OCI-LY1 (cell line): ENCODE data around the gene NCCRP1.
"Not testable (repeated sequence)": the region's sequence is repeated elsewhere in the genome, so short reads cannot be mapped to it uniquely, and the experiment has no call there.

ENCODE experiments used
- H2AFZ ChIP-seq: fragments of 200-600 bp; sonication (generic), shearing (Covaris generic); 2 replicates; pipeline ENCODE4 v1.6.0; 2014; ENCODE audit warnings: antibody characterized with exemption, mild to moderate bottlenecking, low read length
- H3F3A ChIP-seq: fragments of 200-600 bp; sonication (generic), shearing (Covaris generic); 2 replicates; pipeline ENCODE4 v1.6.0; 2014; ENCODE audit warnings: mild to moderate bottlenecking, antibody characterized with exemption, low read length, moderate library complexity; ENCODE audit not compliant: insufficient read depth
- H3K27ac ChIP-seq: fragments of 200-600 bp; sonication (generic); 2 replicates; pipeline ENCODE4 v1.5.1; 2014; ENCODE audit warnings: low read length, mixed run types, mild to moderate bottlenecking, low read depth; ENCODE audit not compliant: poor library complexity, severe bottlenecking
- H3K27me3 ChIP-seq: fragments of 200-600 bp; sonication (generic); 2 replicates; pipeline ENCODE4 v1.6.0; 2014; ENCODE audit warnings: antibody characterized with exemption, mild to moderate bottlenecking, low read length, moderate library complexity; ENCODE audit not compliant: insufficient read depth
- H3K36me3 ChIP-seq: fragments of 200-600 bp; sonication (generic); 2 replicates; pipeline ENCODE4 v1.6.1; 2014; ENCODE audit warnings: mild to moderate bottlenecking, antibody characterized with exemption, low read length, moderate library complexity, mixed read lengths; ENCODE audit not compliant: insufficient read depth
- H3K4me1 ChIP-seq: fragments of 200-600 bp; sonication (generic); 2 replicates; pipeline ENCODE4 v1.5.1; 2014; ENCODE audit warnings: mild to moderate bottlenecking, low read length, moderate library complexity; ENCODE audit not compliant: insufficient read depth, severe bottlenecking
- H3K4me2 ChIP-seq: fragments of 200-600 bp; sonication (generic), shearing (Covaris generic); 2 replicates; pipeline ENCODE4 v1.6.1; 2014; ENCODE audit warnings: low read length
- H3K4me3 ChIP-seq: fragments of 200-600 bp; sonication (generic); 2 replicates; pipeline ENCODE4 v1.5.1; 2014; ENCODE audit warnings: low read length, low read depth, mild to moderate bottlenecking, mixed read lengths; ENCODE audit not compliant: poor library complexity, severe bottlenecking
- H3K79me2 ChIP-seq: fragments of 200-600 bp; shearing (Covaris generic); 2 replicates; pipeline ENCODE4 v1.6.1; 2016; ENCODE audit warnings: mixed run types, low read length, mixed read lengths; ENCODE audit not compliant: insufficient read depth
- H3K9ac ChIP-seq: fragments of 200-600 bp; sonication (generic), shearing (Covaris generic); 2 replicates; pipeline ENCODE4 v1.6.1; 2014; ENCODE audit warnings: mild to moderate bottlenecking, low read length, mixed read lengths
- H3K9me2 ChIP-seq: fragments of 200-600 bp; sonication (generic), shearing (Covaris generic); 2 replicates; pipeline ENCODE4 v1.6.1; 2014; ENCODE audit warnings: low read depth, mild to moderate bottlenecking, low read length, mixed read lengths
- H3K9me3 ChIP-seq: fragments of 200-600 bp; shearing (Covaris generic); 2 replicates; pipeline ENCODE4 v1.6.1; 2014; ENCODE audit warnings: low read length, mixed read lengths
- H4K20me1 ChIP-seq: fragments of 200-600 bp; sonication (generic), shearing (Covaris generic); 2 replicates; pipeline ENCODE4 v1.6.0; 2016; ENCODE audit warnings: mild to moderate bottlenecking, low read length; ENCODE audit not compliant: insufficient read depth
- CTCF ChIP-seq: fragments of 200-600 bp; sonication (generic), shearing (Covaris generic); IDR thresholded peaks from 2 replicates; pipeline ENCODE4 v1.5.1; 2017; ENCODE audit warnings: mild to moderate bottlenecking, antibody characterized with exemption, low read length, moderate library complexity, mixed read lengths
- EZH2 ChIP-seq: fragments of 200-600 bp; sonication (generic), shearing (Covaris generic); IDR thresholded peaks from 2 replicates; pipeline ENCODE4 v1.8.0; 2017; ENCODE audit warnings: borderline replicate concordance, mixed run types, mild to moderate bottlenecking, antibody characterized with exemption, low read length, moderate library complexity, mixed read lengths

NCCRP1 gene

DNA sequence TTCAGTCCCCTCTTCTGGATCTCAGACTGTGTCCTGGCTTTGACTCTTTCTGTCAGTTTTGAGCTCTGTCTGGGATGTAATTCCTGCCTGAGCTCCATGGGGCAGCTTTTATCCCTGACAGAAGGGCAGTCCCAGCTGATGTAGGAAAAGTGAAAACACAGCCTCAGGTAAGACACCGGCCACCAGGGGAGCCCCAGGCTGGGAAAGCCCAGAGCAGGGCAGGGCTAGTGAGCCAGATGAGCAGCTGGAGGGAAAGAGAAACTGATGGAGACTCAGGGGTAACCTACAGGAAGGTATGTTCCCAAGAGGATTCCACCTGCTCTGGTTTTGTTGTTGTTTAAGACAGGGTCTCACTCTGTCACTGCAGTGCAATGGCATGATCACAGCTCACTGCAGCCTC is 48.4 kb downstream of the NCCRP1 start:
- not testable (repeated sequence) for H3K9ac ChIP-seq, H3K9me3 ChIP-seq, H3K36me3 ChIP-seq

DNA sequence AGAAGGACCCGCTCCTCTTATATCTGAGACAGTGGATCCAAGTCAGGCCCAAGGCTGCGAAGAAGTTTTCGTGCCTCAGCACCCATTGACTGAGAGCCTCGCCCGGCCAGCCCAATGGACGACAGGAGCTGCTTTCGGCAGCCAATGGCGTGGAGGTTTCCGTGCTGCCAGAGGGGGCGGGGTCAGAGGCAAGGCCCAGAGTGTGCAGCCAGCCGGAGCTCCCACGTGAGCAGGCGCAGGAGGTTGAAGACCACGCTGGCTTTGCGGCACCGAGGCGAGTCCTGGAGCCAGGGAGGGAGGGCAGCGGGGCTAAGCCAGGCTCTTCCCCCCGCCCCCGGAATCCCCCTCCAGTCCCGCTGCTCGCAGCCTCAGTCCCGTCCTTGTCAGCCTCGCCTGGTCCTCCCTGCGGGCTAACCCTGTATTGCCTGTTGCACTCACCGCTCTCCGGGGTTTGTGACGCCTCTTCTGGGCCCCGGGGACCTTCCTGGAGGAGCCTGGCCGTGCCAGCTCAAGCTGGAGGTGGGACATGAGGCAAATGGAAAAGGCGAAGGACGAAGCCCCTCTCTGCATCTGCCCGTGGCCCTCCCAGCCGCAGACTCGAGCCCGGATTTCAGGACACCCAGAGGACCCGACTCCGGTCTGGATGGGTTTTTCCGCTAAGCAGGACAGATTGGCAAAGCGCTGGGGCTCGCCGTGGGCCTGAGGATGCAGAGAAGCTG is 50.3 kb downstream of the NCCRP1 start:
- Histone ChIP-seq H3F3A (no peaks in the 10 kb centered on the region), H3K4me3 (no peak overlapping the region), H2AFZ (no peak overlapping the region), H3K79me2 (no peaks in the 10 kb centered on the region), H3K9ac (no peak overlapping the region), H3K27ac (no peak overlapping the region), H3K36me3 (no peaks in the 10 kb centered on the region), H3K9me2 (no peaks in the 10 kb centered on the region), H3K27me3 (no peaks in the 10 kb centered on the region; the same call in 1 of the 2 replicates), H3K4me1 (no peaks in the 10 kb centered on the region), H3K4me2 (no peak overlapping the region), H4K20me1 (no peaks in the 10 kb centered on the region), H3K9me3 (no peaks in the 10 kb centered on the region)
- no peak for TF ChIP-seq EZH2
- no peak for TF ChIP-seq CTCF

More for the DNA sequence above, 48.4 kb downstream of the NCCRP1 start:
- not testable (repeated sequence) for H3K27me3 ChIP-seq, H3K79me2 ChIP-seq, H3K4me1 ChIP-seq, H4K20me1 ChIP-seq, H2AFZ ChIP-seq, H3K9me2 ChIP-seq, H3K4me2 ChIP-seq, H3F3A ChIP-seq, H3K4me3 ChIP-seq, H3K27ac ChIP-seq

DNA sequence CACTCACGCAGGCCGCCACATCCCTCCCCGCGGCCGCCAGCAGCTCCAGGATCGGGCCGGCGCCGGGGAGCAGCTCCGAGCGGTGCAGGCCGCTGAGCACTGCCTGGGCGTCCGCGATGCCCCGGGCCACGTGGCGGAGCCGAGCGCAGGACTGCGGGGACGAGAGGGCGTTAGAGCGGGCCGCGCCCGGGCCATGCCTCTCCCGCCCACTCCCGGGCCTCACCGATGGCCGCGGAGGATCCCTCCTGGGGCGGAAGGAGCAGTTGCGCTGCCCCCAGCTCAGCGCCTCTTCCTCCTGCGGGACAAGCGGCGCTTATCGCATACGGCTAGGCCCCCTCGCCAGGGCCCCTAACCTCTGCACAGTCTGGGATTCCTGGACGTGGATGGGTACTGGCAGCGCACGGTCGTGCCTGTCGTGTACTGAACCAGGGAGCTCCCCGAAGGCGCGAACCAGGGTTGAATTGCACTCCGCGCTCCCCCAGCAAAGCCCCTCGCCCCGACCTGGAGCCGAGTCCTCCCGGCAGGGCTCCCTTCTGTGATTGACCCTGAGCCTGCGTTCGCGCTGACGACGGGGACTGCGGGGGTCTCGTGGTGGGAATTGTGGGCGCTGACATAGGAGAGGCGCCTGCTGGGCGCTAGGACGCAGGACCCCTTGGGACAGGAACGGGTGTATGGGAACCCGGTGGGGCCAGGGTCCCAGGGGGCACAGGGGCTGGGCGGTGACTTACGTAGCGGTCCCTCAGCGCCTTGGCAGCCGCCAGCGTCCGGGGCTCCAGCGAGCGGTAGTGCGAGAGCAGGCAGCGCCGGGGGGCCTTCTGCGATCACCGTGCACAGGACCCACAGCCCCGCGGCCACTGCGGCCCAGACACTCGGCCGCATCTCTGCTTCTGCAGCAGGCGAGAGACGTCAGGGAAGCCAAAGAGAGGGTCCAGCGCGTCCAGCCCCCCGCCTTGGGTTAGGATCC is 51.2 kb downstream of the NCCRP1 start:
- no peaks in the 10 kb centered on the region for H3K9me2 ChIP-seq
- H3K4me2 ChIP-seq, result no peak overlapping the region
- H3K36me3 ChIP-seq, result no peaks in the 10 kb centered on the region
- no peaks in the 10 kb centered on the region for H3K79me2 ChIP-seq
- no peak overlapping the region for H3K9ac ChIP-seq
- no peak overlapping the region for H3K27ac ChIP-seq
- no peaks in the 10 kb centered on the region; the same call in 1 of the 2 replicates for H3K27me3 ChIP-seq
- H3K4me3 ChIP-seq, result no peak overlapping the region
- no peak for TF ChIP-seq EZH2
- no peaks in the 10 kb centered on the region for H3F3A ChIP-seq
- no peak overlapping the region for H2AFZ ChIP-seq
- no peaks in the 10 kb centered on the region for H3K9me3 ChIP-seq
- H3K4me1 ChIP-seq, result no peaks in the 10 kb centered on the region
- no peaks in the 10 kb centered on the region for H4K20me1 ChIP-seq

DNA sequence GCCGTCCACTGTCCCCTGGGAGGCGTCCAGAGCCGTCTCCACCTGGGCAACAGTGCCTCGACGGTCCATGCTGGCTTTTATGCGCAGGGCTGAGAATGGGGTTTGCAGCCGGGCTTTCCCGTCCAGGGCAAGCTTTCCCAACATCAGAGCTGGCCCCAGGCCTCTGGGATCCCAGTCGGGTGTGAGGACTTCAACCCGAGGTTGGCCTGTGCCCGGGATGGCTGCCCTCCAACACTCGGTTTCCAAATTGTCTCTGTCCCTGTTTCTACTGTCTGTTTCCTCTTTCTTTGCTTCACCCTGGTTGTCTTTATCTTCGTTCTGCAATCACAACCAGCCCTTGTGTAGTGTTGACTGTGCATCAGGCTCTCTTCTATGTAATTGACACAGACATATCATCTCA is 52.0 kb downstream of the NCCRP1 start, which contains the start of gene IFNL4:
Gene IFNL4, minus strand, starts transcription at position 51 of the 400 bp plus-strand sequence.
- Histone ChIP-seq H3F3A (no peaks in the 10 kb centered on the region), H3K27ac (no peak within 1 kb of the TSS), H3K27me3 (no peaks in the 10 kb centered on the region; the same call in 1 of the 2 replicates), H4K20me1 (no peaks in the 10 kb centered on the region), H3K4me2 (no peak within 1 kb of the TSS), H2AFZ (no peak within 1 kb of the TSS), H3K4me3 (no peak within 1 kb of the TSS), H3K4me1 (no peaks in the 10 kb centered on the region), H3K9me2 (no peaks in the 10 kb centered on the region), H3K9me3 (no peaks in the 10 kb centered on the region), H3K36me3 (no peaks in the 10 kb centered on the region), H3K79me2 (no peaks in the 10 kb centered on the region), H3K9ac (no peak within 1 kb of the TSS)
- no peak for TF ChIP-seq EZH2
- no peak for TF ChIP-seq CTCF
